ENCODE data around the gene FGF23.
"Not testable (repeated sequence)": the region's sequence is repeated elsewhere in the genome, so short reads cannot be mapped to it uniquely, and the experiment has no call there.

Gene FGF23

GRCh38 chr12:4418913-4419312 is 39.4 kb upstream of the FGF23 start:
- POLR2A ChIA-PET (ENCODE audit: low non-redundant PET): no interaction called here
- no peak for DNase-seq (ENCODE audit: low spot score)
- no peak overlapping the region for H3K27ac ChIP-seq
- CTCF ChIA-PET: no interaction called here
- TF ChIP-seq CTCF (conservative IDR thresholded peaks at IDR 0.05; ENCODE audit: low read depth): no peak

- no peak for TF ChIP-seq CTCF (conservative IDR thresholded peaks at IDR 0.05; ENCODE audit: low read depth)
- H3K27ac ChIP-seq: no peak overlapping the region
- ChIA-PET POLR2A (ENCODE audit: low non-redundant PET) (no interaction called here), CTCF (no interaction called here)
- DNase-seq (ENCODE audit: low spot score): no peak
Measured at GRCh38 chr12:4417936-4418335, 38.4 kb upstream of the FGF23 start.

- CTCF ChIA-PET: no interaction called here
- POLR2A ChIA-PET (ENCODE audit: low non-redundant PET): no interaction called here
- TF ChIP-seq CTCF (conservative IDR thresholded peaks at IDR 0.05; ENCODE audit: low read depth): no peak
- H3K27ac ChIP-seq: no peak overlapping the region
- DNase-seq (ENCODE audit: low spot score): no peak
Measured at GRCh38 chr12:4417455-4417854, 37.9 kb upstream of the FGF23 start.

GRCh38 chr12:4416276-4416675 is 36.8 kb upstream of the FGF23 start:
- POLR2A ChIA-PET (ENCODE audit: low non-redundant PET): no interaction called here
- TF ChIP-seq CTCF (conservative IDR thresholded peaks at IDR 0.05; ENCODE audit: low read depth): no peak
- no peak overlapping the region for H3K27ac ChIP-seq
- no peak for DNase-seq (ENCODE audit: low spot score)
- CTCF ChIA-PET: no interaction called here

- no peak overlapping the region for H3K27ac ChIP-seq
- ChIA-PET POLR2A (ENCODE audit: low non-redundant PET) (no interaction called here), CTCF (no interaction called here)
- no peak for TF ChIP-seq CTCF (conservative IDR thresholded peaks at IDR 0.05; ENCODE audit: low read depth)
- no peak for DNase-seq (ENCODE audit: low spot score)
Measured at GRCh38 chr12:4412465-4412864, 33.0 kb upstream of the FGF23 start.

GRCh38 chr12:4412056-4412455 is 32.5 kb upstream of the FGF23 start:
- no peak for TF ChIP-seq CTCF (conservative IDR thresholded peaks at IDR 0.05; ENCODE audit: low read depth)
- DNase-seq (ENCODE audit: low spot score): no peak
- ChIA-PET CTCF (no interaction called here), POLR2A (ENCODE audit: low non-redundant PET) (no interaction called here)
- H3K27ac ChIP-seq: no peak overlapping the region

- no peak for DNase-seq (ENCODE audit: low spot score)
- no peak for TF ChIP-seq CTCF (conservative IDR thresholded peaks at IDR 0.05; ENCODE audit: low read depth)
- ChIA-PET POLR2A (ENCODE audit: low non-redundant PET) (no interaction called here), CTCF (no interaction called here)
- H3K27ac ChIP-seq: no peak overlapping the region
Measured at GRCh38 chr12:4407136-4407535, 27.6 kb upstream of the FGF23 start.

GRCh38 chr12:4404877-4405637 is 25.5 kb upstream of the FGF23 start:
- CTCF ChIA-PET; DNase-seq (ENCODE audit: low spot score); POLR2A ChIA-PET (ENCODE audit: low non-redundant PET); H3K27ac ChIP-seq: not testable (repeated sequence)

All from RWPE1 (cell line).